Spinal cord (tissue), 10 donors: ENCODE results near the gene ANGPTL3. TPM values are rescaled to one million over a fixed set of nuclear protein-coding genes. Genes with fewer than 3 reads are reported as not detected.
"Not testable (repeated sequence)": the region's sequence is repeated elsewhere in the genome, so short reads cannot be mapped to it uniquely, and the experiment has no call there.

Experiments used
- DNase-seq, 6 donors: peaks; one replicate each; pipeline versions ENCODE4 v3.0.0 to v3.0.0-alpha.2; 2013 to 2015; ENCODE audit warnings: low spot score in 6 of 6, low read depth in 4 of 6
- H3K27ac ChIP-seq: one replicate; pipeline ENCODE4 v1.5.1; 2013; ENCODE audit warnings: low read depth, low read length, control low read depth
- H3K27me3 ChIP-seq: one replicate; pipeline ENCODE4 v1.6.1; 2013; ENCODE audit warnings: low read length; ENCODE audit not compliant: control insufficient read depth, insufficient read depth
- H3K36me3 ChIP-seq: one replicate; pipeline ENCODE4 v1.6.1; 2013; ENCODE audit warnings: low read length; ENCODE audit not compliant: control insufficient read depth, insufficient read depth
- H3K4me1 ChIP-seq: one replicate; pipeline ENCODE4 v1.6.1; 2013; ENCODE audit warnings: low read length; ENCODE audit not compliant: control insufficient read depth, insufficient read depth
- H3K4me3 ChIP-seq: one replicate; pipeline ENCODE4 v1.5.1; 2013; ENCODE audit warnings: low read depth, low read length, control low read depth
- H3K9me3 ChIP-seq: one replicate; pipeline ENCODE4 v1.6.1; 2013; ENCODE audit warnings: low read length; ENCODE audit not compliant: control insufficient read depth, insufficient read depth
- WGBS: methylation state at CpG from one replicate; pipeline ENCODE4 v1.1.5; 2013; ENCODE audit warnings: missing lambda C conversion rate; ENCODE audit not compliant: insufficient coverage; 5-methylcytosine and 5-hydroxymethylcytosine counted together
- polyA plus RNA-seq, 2 donors: library from polyadenylated mRNA; unstranded; fragments of 120-200 nt; gene quantifications; one replicate each; pipeline ENCODE4 v1.2.1, GENCODE V29; 2013; ENCODE audit not compliant: insufficient read length in 2 of 2
- total RNA-seq, 2 donors: library from RNA; depleted of rRNA in 1 of 2; stranded (reverse); fragments of 120-200 nt in 1 of 2; fragments of >200 nt in 1 of 2; gene quantifications; one replicate each; pipeline versions ENCODE4 v1.2.3 to v1.2.4, GENCODE V29; 2013 to 2014
- donor health status: healthy.

ANGPTL3 gene
- total and polyA plus RNA-seq, 4 donors = 0.18 to 0.22 TPM; not detected in 2

DNA sequence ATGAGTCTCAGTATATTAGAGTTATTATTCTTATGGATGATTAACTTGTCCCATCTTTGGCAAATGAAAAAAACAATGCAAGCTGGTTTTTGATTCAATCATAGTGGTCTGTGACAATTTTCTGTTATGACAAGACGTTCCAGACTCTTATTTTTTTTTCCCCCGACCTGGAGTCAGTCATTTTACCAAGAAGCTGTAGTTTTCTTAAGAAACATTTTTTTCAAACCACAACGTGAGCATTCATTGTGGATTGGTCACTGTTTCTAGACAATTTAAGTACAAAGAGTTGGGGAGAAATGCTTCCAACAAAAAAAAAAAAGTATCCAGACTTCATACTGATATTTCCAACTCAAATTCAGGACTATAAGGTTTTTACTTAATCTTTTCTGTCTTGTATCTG lies 8.0 kb upstream of the ANGPTL3 start:
- no peaks in the 10 kb centered on the region for H3K4me1 ChIP-seq
- H3K36me3 ChIP-seq = no peaks in the 10 kb centered on the region
- no peak for DNase-seq
- no peaks in the 10 kb centered on the region for H3K27me3 ChIP-seq
- no peak overlapping the region for H3K27ac ChIP-seq
- no peak overlapping the region for H3K4me3 ChIP-seq
- H3K9me3 ChIP-seq = peaks cover 2% of the 10 kb centered on the region
- no CpG with 5 or more reads among the region's 3 CpGs for WGBS

DNA sequence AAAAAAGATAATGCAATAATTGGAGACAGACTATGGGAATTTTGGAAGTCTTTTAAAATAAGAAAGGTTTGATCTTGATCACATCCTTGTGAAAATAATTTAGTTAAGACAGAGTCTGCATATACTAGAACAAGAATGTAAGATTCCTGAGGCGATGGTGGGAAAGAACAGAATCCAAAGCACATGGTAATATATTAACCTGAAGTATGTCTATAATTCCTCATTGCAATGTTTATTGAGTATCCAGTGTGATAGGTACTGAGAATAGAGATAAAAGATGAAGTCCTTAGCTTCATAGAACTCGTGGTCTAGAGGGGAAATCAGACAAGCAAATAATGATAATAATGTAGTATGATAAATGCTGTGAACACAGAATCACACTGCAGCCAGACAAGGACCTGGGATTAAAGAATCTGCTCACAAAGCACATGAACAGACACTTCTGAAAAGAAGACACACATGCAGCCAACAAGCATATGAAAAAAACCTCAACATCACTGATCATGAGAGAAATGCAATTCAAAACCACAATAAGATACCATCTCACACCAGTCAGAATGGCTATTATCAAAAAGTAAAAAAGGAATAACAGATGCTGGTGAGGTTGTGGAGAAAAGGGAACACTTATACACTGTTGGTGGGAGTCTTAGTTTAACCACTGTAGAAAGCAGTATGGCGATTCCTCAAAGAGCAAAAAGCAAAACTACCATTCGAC lies 6.9 kb upstream of the ANGPTL3 start:
- 80% methylated on average over 1 of the region's 4 CpGs for WGBS

DNA sequence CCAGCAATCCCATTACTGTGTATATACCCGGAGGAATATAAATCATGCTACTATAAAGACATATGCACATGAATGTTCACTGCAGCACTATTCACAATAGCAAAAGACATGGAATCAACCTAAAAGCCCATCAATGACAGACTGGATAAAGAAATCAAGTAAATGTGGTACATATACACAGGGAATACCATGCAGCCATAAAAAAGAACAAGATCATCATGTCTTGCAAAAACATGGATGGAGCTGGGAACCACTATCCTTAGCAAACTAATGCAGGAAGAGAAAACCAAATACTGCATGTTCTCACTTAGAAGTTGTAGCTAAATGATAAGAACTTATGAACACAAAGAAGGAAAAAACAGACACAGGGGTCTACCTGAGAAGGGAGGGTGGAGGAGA lies 6.4 kb upstream of the ANGPTL3 start:
- no peak overlapping the region for H3K27ac ChIP-seq
- H3K4me1 ChIP-seq = no peaks in the 10 kb centered on the region
- H3K4me3 ChIP-seq = no peak overlapping the region
- peaks cover 2% of the 10 kb centered on the region for H3K9me3 ChIP-seq
- H3K27me3 ChIP-seq = no peaks in the 10 kb centered on the region
- no peak for DNase-seq
- WGBS = 100% methylated on average over 1 of the region's 1 CpG
- no peaks in the 10 kb centered on the region for H3K36me3 ChIP-seq

More for the DNA sequence above, 6.9 kb upstream of the ANGPTL3 start:
- peaks cover 2% of the 10 kb centered on the region for H3K9me3 ChIP-seq
- DNase-seq = no peak
- H3K4me1 ChIP-seq = no peaks in the 10 kb centered on the region
- H3K27ac ChIP-seq = no peak overlapping the region
- no peak overlapping the region for H3K4me3 ChIP-seq
- H3K36me3 ChIP-seq = no peaks in the 10 kb centered on the region
- H3K27me3 ChIP-seq = no peaks in the 10 kb centered on the region

DNA sequence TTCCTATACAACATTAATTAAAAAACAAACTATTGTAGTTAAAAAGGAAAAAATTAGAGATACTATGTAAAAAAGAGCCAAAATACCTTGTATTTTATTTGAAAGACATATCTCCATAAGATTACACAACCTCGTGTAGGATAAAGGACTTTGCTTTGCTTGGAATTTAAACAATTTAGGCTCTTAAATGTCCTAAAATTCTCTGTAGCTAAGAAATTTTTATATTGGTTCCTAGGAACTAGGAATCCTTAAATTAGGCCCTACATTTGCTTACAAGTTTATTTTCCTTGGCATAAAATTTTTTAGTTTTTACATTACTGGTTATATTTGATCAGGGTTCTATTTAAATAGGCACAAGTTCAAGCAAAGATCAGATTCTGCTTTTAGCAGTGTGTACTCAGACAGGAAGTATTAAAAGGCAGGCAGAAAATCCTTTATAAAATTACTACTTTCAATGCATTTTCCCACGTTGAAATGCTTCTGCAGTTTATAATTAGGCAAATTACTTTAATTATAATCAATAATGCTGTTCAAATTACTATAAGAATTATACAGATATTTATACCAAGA lies 3.4 kb upstream of the ANGPTL3 start:
- no CpG with 5 or more reads among the region's 2 CpGs for WGBS
- Histone ChIP-seq H3K4me3 (no peak overlapping the region), H3K27ac (no peak overlapping the region), H3K4me1 (no peaks in the 10 kb centered on the region), H3K36me3 (no peaks in the 10 kb centered on the region), H3K27me3 (no peaks in the 10 kb centered on the region), H3K9me3 (peaks cover 2% of the 10 kb centered on the region)
- DNase-seq = no peak

DNA sequence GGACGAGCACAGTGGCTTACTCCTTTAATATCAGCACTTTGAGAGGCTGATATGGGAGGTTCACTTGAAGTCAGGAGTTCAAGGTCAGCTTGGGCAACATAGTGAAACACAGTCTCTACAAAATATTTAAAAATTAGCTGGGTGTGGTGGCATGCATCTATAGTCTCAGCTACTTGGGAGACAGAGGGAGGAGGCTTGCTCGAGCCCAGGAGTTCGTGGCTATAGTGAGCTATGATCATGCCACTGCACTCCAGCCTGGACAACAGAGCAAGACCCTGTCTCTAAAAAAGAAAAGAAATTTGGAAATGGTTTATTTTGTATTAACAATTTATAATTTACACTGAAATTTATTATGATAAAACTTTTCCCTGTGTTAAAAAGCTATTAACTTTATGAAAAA lies 1.7 kb upstream of the ANGPTL3 start:
- H3K9me3 ChIP-seq = peaks cover 2% of the 10 kb centered on the region
- H3K27ac ChIP-seq = no peak overlapping the region
- H3K27me3 ChIP-seq = no peaks in the 10 kb centered on the region
- H3K36me3 ChIP-seq = no peaks in the 10 kb centered on the region
- no peaks in the 10 kb centered on the region for H3K4me1 ChIP-seq
- WGBS = 100% methylated on average over 2 of the region's 3 CpGs
- no peak for DNase-seq
- H3K4me3 ChIP-seq = no peak overlapping the region

DNA sequence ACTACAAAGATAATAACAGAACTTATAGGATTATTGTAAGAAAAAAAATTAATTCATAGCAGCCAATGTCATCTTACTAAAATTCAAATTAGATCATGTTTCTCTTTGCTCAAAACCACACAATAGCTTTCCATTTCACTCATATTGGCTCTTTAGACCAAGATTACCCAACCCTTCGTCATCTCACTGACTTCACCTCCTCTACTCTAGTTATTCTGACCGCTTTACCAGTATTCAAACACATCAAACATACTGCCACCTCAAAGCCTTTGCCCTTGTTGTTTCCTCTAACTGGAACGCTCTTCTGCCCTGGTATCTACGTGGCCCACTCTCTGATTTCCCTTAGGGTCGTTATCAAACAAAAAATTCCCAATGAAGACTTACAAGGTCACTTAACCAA lies 1.7 kb downstream of the ANGPTL3 start:
- 97% methylated on average over 5 of the region's 5 CpGs for WGBS
- Histone ChIP-seq H3K27ac (no peak overlapping the region), H3K4me3 (no peak overlapping the region), H3K9me3 (no peaks in the 10 kb centered on the region), H3K27me3 (no peaks in the 10 kb centered on the region), H3K4me1 (no peaks in the 10 kb centered on the region), H3K36me3 (no peaks in the 10 kb centered on the region)
- no peak for DNase-seq

DNA sequence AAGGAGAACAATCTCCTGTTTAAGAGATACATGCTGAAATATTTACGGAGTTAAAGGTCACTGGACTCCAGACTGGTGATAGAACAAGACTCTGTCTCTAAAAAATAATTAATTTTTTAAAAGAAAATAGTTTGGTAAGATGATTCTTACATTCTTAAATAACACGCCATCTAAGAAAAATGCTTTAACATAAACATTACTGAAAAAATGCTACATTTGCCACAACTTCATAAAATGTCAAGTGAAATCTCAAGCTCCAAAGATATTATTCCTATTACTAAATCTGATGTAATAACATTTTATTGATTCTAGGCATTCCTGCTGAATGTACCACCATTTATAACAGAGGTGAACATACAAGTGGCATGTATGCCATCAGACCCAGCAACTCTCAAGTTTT lies 4.1 kb downstream of the ANGPTL3 start:
- Histone ChIP-seq H3K36me3 (no peaks in the 10 kb centered on the region), H3K4me3 (no peak overlapping the region), H3K4me1 (no peaks in the 10 kb centered on the region), H3K9me3 (no peaks in the 10 kb centered on the region), H3K27me3 (no peaks in the 10 kb centered on the region), H3K27ac (no peak overlapping the region)
- no CpG with 5 or more reads among the region's 2 CpGs for WGBS
- no peak for DNase-seq

DNA sequence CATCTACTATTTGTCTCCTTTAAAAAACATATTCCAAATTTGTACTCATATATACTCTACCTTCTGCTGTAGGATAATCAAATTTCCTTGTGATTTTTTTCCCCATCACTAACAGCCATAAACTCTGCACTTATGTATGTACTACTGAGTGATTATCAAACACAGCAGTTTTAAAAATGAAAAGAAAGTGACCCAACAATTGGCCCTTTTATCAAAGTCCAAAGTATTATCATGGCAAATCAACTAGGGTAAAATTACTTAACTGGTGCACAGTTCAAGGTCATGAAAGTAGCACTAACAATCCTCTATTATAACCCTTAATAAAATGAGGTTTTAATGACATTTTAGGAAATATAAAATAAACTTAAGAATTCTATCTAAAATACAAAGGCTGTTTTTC lies 11.6 kb downstream of the ANGPTL3 start:
- Histone ChIP-seq H3K4me3 (no peak overlapping the region), H3K36me3 (no peaks in the 10 kb centered on the region), H3K27me3 (no peaks in the 10 kb centered on the region), H3K4me1 (no peaks in the 10 kb centered on the region), H3K27ac (no peak overlapping the region), H3K9me3 (no peaks in the 10 kb centered on the region)
- no peak for DNase-seq

DNA sequence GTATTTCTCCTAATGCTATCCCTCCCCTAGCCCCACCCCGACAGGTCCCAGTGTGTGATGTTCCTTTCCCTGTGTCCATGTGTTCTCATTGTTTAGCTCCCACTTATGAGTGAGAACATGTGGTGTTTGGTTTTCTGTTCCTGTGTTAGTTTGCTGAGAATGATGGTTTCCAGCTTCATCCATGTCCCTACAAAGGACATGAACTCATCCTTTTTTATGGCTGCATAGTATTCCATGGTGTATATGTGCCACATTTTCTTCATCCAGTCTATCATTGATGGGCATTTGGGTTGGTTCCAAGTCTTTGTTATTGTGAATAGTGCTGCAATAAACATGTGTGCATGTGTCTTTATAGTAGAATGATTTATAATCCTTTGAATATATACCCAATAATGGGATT lies 13.3 kb downstream of the ANGPTL3 start:
- not testable (repeated sequence) for H3K4me1 ChIP-seq, H3K27me3 ChIP-seq, H3K4me3 ChIP-seq, H3K9me3 ChIP-seq, DNase-seq, H3K27ac ChIP-seq, H3K36me3 ChIP-seq
- WGBS = no CpG with 5 or more reads among the region's 1 CpG

DNA sequence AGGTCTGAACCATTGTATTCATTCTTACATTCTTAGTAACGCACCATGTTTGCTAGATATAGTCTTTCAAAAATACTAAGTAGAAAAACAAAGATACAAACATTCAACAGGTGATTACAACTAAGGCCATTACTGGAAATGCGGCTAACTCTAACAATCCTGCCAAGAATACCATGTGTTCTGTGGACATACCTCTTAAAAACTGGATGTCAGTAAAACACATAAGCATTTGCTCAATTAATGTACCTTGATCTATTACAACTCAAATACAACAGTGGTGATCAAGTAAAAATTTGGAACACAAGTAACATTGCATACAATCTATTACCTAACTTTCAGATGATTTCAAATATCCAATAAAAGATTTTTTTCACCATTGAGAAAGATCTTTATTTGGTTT lies 15.4 kb downstream of the ANGPTL3 start:
- no peak for DNase-seq
- Histone ChIP-seq H3K36me3 (no peaks in the 10 kb centered on the region), H3K4me3 (no peak overlapping the region), H3K27me3 (no peaks in the 10 kb centered on the region), H3K4me1 (no peaks in the 10 kb centered on the region), H3K27ac (no peak overlapping the region), H3K9me3 (no peaks in the 10 kb centered on the region)
- WGBS = 100% methylated on average over 1 of the region's 2 CpGs
